NCI-H2081 (cell line): ENCODE results near the gene CPEB2.

Source experiments
- DNase-seq, 2 experiments: peaks; one replicate each; lab custom pipeline; 2025; lab: John Stamatoyannopoulos, UW

CPEB2 gene

DNA sequence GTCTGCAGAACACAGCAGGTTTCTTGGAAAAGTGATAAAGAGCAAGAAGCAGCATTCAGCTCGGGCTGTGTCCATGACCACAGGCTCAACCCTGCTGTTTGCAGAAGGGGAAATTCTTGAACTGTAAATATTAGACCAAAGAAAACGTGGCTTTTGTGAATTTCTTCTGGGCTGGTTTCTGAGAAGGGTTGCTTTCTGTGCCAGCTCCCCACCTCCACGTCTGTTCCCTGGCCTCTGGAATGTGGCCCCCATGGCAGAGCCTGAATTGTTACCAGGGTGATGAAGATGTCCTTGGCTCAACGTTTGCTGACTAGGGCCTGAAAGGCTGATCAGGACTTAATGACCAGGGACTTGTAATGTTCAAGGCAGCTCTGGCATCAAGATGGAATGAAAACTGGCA is 116.0 kb downstream of the CPEB2 start:
- DNase-seq, result no peak
